ENCODE measurements around the gene ROR2. TPM values are rescaled to one million over a fixed set of nuclear protein-coding genes. Genes with fewer than 3 reads are reported as not detected.

ROR2 gene
- polyA plus RNA-seq, 3 donors: not detected

DNA sequence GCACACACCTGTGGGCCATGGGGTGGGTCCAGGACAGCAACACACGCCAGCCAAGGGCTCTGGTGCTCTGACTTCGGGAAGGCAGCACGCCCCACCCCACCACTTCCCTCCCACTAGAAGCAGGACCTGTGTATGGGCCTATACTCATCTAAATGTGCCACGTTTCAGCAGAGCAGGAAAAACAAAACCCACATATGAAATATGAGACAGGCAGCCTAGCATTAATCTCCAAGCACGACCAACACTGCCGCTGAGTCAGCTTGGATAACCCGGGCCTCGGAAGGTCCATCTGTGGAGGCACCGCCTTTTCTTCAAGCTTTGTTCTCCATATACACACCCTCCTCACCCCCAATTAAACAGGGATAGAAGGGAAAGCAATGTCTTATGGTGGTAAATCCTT, 203.1 kb downstream of the ROR2 start:
- no peaks in the 10 kb centered on the region for H4K20me1 ChIP-seq (ENCODE audit: insufficient read depth, low read length)
- no peak overlapping the region for H3K4me2 ChIP-seq (replicated peaks; ENCODE audit: extremely low read depth, low read length, poor library complexity, severe bottlenecking)
- 6% methylated on average over 3 of the region's 9 CpGs for WGBS (ENCODE audit: insufficient coverage)
- no peak overlapping the region for H3K27ac ChIP-seq (ENCODE audit: low read depth in 1 of 2, low read length in 2 of 2)
- TF ChIP-seq, protein P1, sequence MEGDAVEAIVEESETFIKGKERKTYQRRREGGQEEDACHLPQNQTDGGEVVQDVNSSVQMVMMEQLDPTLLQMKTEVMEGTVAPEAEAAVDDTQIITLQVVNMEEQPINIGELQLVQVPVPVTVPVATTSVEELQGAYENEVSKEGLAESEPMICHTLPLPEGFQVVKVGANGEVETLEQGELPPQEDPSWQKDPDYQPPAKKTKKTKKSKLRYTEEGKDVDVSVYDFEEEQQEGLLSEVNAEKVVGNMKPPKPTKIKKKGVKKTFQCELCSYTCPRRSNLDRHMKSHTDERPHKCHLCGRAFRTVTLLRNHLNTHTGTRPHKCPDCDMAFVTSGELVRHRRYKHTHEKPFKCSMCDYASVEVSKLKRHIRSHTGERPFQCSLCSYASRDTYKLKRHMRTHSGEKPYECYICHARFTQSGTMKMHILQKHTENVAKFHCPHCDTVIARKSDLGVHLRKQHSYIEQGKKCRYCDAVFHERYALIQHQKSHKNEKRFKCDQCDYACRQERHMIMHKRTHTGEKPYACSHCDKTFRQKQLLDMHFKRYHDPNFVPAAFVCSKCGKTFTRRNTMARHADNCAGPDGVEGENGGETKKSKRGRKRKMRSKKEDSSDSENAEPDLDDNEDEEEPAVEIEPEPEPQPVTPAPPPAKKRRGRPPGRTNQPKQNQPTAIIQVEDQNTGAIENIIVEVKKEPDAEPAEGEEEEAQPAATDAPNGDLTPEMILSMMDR (IDR thresholded peaks at IDR 0.05): no peak
- H3K9me3 Mint-ChIP-seq: peaks cover 0 to 3% (median 0%) of the 10 kb centered on the region in 7 donors
- no peak overlapping the region for H3K27ac Mint-ChIP-seq
- no peaks in the 10 kb centered on the region for H3K36me3 ChIP-seq (replicated peaks in 1 of 2; ENCODE audit: control insufficient read depth in 1 of 2, insufficient read depth in 2 of 2, low read length in 2 of 2)
- no peaks in the 10 kb centered on the region for H3K4me1 ChIP-seq (ENCODE audit: control insufficient read depth in 1 of 2, insufficient read depth in 2 of 2, low read length in 2 of 2)
- no peak overlapping the region for H3K4me3 Mint-ChIP-seq
- H3K4me3 ChIP-seq (replicated peaks in 1 of 3; ENCODE audit: low read depth in 2 of 3, low read length in 3 of 3): no peak overlapping the region
- no peaks in the 10 kb centered on the region for H3K4me1 Mint-ChIP-seq
- DNase-seq: no peak
- no peaks in the 10 kb centered on the region for H3K79me2 ChIP-seq (ENCODE audit: insufficient read depth, low read length)
- no peaks in the 10 kb centered on the region for H3K9me3 ChIP-seq (replicated peaks in 1 of 2; ENCODE audit: control insufficient read depth in 1 of 2, insufficient read depth in 1 of 2, low read length in 2 of 2)
- no peak overlapping the region for H2AFZ ChIP-seq (ENCODE audit: insufficient read depth, low read depth, low read length, poor library complexity, severe bottlenecking)
- H3K27me3 ChIP-seq (ENCODE audit: control insufficient read depth in 2 of 2, insufficient read depth in 2 of 2, low read length in 2 of 2): no peaks in the 10 kb centered on the region
- no peaks in the 10 kb centered on the region for H3K36me3 Mint-ChIP-seq
- intact Hi-C loops (cut with micrococcal nuclease): no loop called here
- peaks cover 3 to 12% (median 7%) of the 10 kb centered on the region in 3 donors for H3K27me3 Mint-ChIP-seq (ENCODE audit: low read depth in 3 of 3)
- no peak overlapping the region for H3K9ac ChIP-seq (ENCODE audit: insufficient read depth, low read length, poor library complexity, severe bottlenecking)

DNA sequence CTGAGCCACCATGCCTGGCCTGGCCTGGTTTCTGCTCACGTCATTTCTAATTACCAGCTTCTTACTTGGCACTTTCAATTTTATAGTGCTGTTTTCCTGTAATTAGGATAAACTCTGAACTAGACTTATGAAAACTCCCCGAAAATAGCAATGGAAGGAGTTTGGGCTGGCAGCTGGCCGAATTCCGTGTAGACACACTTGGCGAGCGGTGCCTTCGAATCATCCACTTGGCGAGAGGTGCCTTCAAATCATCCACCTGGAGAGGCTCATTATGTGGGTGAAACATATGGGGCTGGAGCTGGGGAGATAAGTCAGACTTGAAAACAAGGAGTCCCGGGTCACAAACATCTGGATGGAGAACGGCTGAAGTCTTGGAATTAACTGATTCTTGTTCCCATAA, 203.7 kb downstream of the ROR2 start:
- H3K4me3 Mint-ChIP-seq: no peak overlapping the region
- Histone ChIP-seq H3K4me1 (ENCODE audit: control insufficient read depth in 1 of 2, insufficient read depth in 2 of 2, low read length in 2 of 2) (no peaks in the 10 kb centered on the region), H3K4me3 (replicated peaks in 1 of 3; ENCODE audit: low read depth in 2 of 3, low read length in 3 of 3) (no peak overlapping the region), H3K27ac (ENCODE audit: low read depth in 1 of 2, low read length in 2 of 2) (no peak overlapping the region), H3K79me2 (ENCODE audit: insufficient read depth, low read length) (no peaks in the 10 kb centered on the region), H4K20me1 (ENCODE audit: insufficient read depth, low read length) (no peaks in the 10 kb centered on the region), H3K4me2 (replicated peaks; ENCODE audit: extremely low read depth, low read length, poor library complexity, severe bottlenecking) (no peak overlapping the region), H3K27me3 (ENCODE audit: control insufficient read depth in 2 of 2, insufficient read depth in 2 of 2, low read length in 2 of 2) (no peaks in the 10 kb centered on the region), H3K9ac (ENCODE audit: insufficient read depth, low read length, poor library complexity, severe bottlenecking) (no peak overlapping the region), H3K9me3 (replicated peaks in 1 of 2; ENCODE audit: control insufficient read depth in 1 of 2, insufficient read depth in 1 of 2, low read length in 2 of 2) (no peaks in the 10 kb centered on the region), H3K36me3 (replicated peaks in 1 of 2; ENCODE audit: control insufficient read depth in 1 of 2, insufficient read depth in 2 of 2, low read length in 2 of 2) (no peaks in the 10 kb centered on the region), H2AFZ (ENCODE audit: insufficient read depth, low read depth, low read length, poor library complexity, severe bottlenecking) (no peak overlapping the region)
- no peak for DNase-seq
- no peaks in the 10 kb centered on the region for H3K4me1 Mint-ChIP-seq
- peaks cover 2 to 12% (median 7%) of the 10 kb centered on the region in 3 donors for H3K27me3 Mint-ChIP-seq (ENCODE audit: low read depth in 3 of 3)
- intact Hi-C loops (cut with micrococcal nuclease): no loop called here
- no peak overlapping the region for H3K27ac Mint-ChIP-seq
- TF ChIP-seq, protein P1 (IDR thresholded peaks at IDR 0.05): no peak
- peaks cover 0 to 3% (median 0%) of the 10 kb centered on the region in 7 donors for H3K9me3 Mint-ChIP-seq
- no peaks in the 10 kb centered on the region for H3K36me3 Mint-ChIP-seq
- WGBS (ENCODE audit: insufficient coverage): 100% methylated on average over 6 of the region's 10 CpGs
